HL-60 (cell line): ENCODE measurements around the gene OR5A1.

Source experiments
- DNase-seq, 2 experiments: peaks; one replicate each; pipeline ENCODE4 v3.0.0-alpha.2; 2010 to 2020; ENCODE audit warnings: low read depth in 1 of 2, low spot score in 1 of 2
- H3K27ac ChIP-seq: fragments of 250-450 bp; sonication (Bioruptor Pico); replicated peaks from 2 replicates; pipeline ENCODE4 v1.5.1; 2020; ENCODE audit warnings: mild to moderate bottlenecking, moderate library complexity
- H3K27me3 ChIP-seq: fragments of 250-450 bp; sonication (Bioruptor Pico); 2 replicates; pipeline ENCODE4 v1.5.1; 2021; ENCODE audit warnings: mild to moderate bottlenecking, moderate library complexity; ENCODE audit not compliant: insufficient read depth, poor library complexity, severe bottlenecking
- H3K4me3 ChIP-seq: replicated peaks from 2 replicates; pipeline ENCODE4 v1.5.1; 2011; ENCODE audit warnings: mild to moderate bottlenecking, control low read depth, low read length; ENCODE audit not compliant: insufficient read depth
- CTCF ChIP-seq: IDR thresholded peaks from one replicate; pipeline ENCODE4 v1.5.1; 2011; ENCODE audit warnings: low read length, control low read depth, inconsistent platforms; ENCODE audit not compliant: insufficient read depth
- GABPA ChIP-seq: IDR thresholded peaks from 2 replicates; pipeline ENCODE4 v1.6.1; 2012; ENCODE audit warnings: low read depth
- POLR2AphosphoS5 ChIP-seq: IDR thresholded peaks from 2 replicates; pipeline ENCODE4 v1.6.1; 2012; ENCODE audit warnings: low read depth
- REST ChIP-seq: IDR thresholded peaks from 2 replicates; pipeline ENCODE4 v1.6.1; 2012; ENCODE audit warnings: low read depth; ENCODE audit not compliant: insufficient replicate concordance
- SPI1 ChIP-seq: IDR thresholded peaks from 2 replicates; pipeline ENCODE4 v1.6.1; 2012; ENCODE audit warnings: low read depth, mild to moderate bottlenecking, borderline replicate concordance

Gene OR5A1

GRCh38 chr11:59480359-59480758 is 44.1 kb downstream of the OR5A1 start:
- Histone ChIP-seq H3K27ac (no peak overlapping the region), H3K4me3 (no peak overlapping the region), H3K27me3 (peaks cover 3% of the 10 kb centered on the region)
- no peak for DNase-seq
- TF ChIP-seq CTCF (no peak), REST (no peak), SPI1 (no peak), POLR2AphosphoS5 (no peak), GABPA (no peak)
